A673 (cell line): ENCODE data around the gene CLDN3. TPM values are rescaled to one million over a fixed set of nuclear protein-coding genes. Genes with fewer than 3 reads are reported as not detected.

ENCODE experiments used
- BruUV-seq: library from RNA; stranded (reverse); fragments of 400-500 nt; replicated peaks from 2 replicates; lab custom pipeline; 2021; lab: Mats Ljungman, UMichigan
- CTCF ChIA-PET: fragments of 300-600 bp; sonication (Branson Sonifier 250); formaldehyde crosslinking; loops from one replicate; lab custom pipeline; 2022; ENCODE audit warnings: antibody characterized with exemption; lab: Charles Lee
- POLR2A ChIA-PET: fragments of 300-600 bp; sonication (Branson Sonifier 250); formaldehyde crosslinking; loops from one replicate; lab custom pipeline; 2022; ENCODE audit warnings: antibody characterized with exemption; ENCODE audit not compliant: low non-redundant PET; lab: Charles Lee
- DNase-seq: peaks from one replicate; pipeline ENCODE4 v3.0.0-alpha.2; 2015; ENCODE audit warnings: low spot score
- H3K27ac ChIP-seq: fragments of 200-600 bp; sonication (generic); 2 replicates; pipeline ENCODE4 v1.5.1; 2016; ENCODE audit warnings: mixed run types, low read depth, mild to moderate bottlenecking, mixed read lengths, antibody characterized with exemption, low read length; ENCODE audit not compliant: poor library complexity, severe bottlenecking
- H3K27me3 ChIP-seq: fragments of 200-600 bp; sonication (generic); replicated peaks from 2 replicates; pipeline ENCODE4 v1.6.1; 2017; ENCODE audit warnings: mixed run types, low read depth, mild to moderate bottlenecking, mixed read lengths, antibody characterized with exemption, low read length; ENCODE audit not compliant: insufficient read depth, poor library complexity
- H3K36me3 ChIP-seq: fragments of 200-600 bp; sonication (generic); 2 replicates; pipeline ENCODE4 v1.6.1; 2016; ENCODE audit warnings: mixed run types, mild to moderate bottlenecking, mixed read lengths, antibody characterized with exemption, low read length; ENCODE audit not compliant: insufficient read depth, poor library complexity, severe bottlenecking
- H3K4me1 ChIP-seq: fragments of 200-600 bp; sonication (generic); 2 replicates; pipeline ENCODE4 v1.6.1; 2017; ENCODE audit warnings: mixed run types, mild to moderate bottlenecking, mixed read lengths, antibody characterized with exemption, low read length; ENCODE audit not compliant: insufficient read depth, poor library complexity, severe bottlenecking
- H3K4me3 ChIP-seq: fragments of 200-600 bp; sonication (generic); 2 replicates; pipeline ENCODE4 v1.5.1; 2016; ENCODE audit warnings: low read depth, mixed run types, mild to moderate bottlenecking, mixed read lengths, low read length; ENCODE audit not compliant: poor library complexity, severe bottlenecking
- H3K9me3 ChIP-seq: fragments of 200-600 bp; sonication (generic); 2 replicates; pipeline ENCODE4 v1.6.1; 2016; ENCODE audit warnings: mixed run types, low read depth, mild to moderate bottlenecking, mixed read lengths, antibody characterized with exemption, low read length; ENCODE audit not compliant: poor library complexity, severe bottlenecking
- CTCF ChIP-seq: fragments of 300-800, 200-600 bp; sonication (generic); conservative IDR thresholded peaks from 2 replicates; pipeline ENCODE4 v1.5.1; 2017; ENCODE audit warnings: low read depth, mild to moderate bottlenecking, antibody characterized with exemption, low read length, moderate library complexity, mixed read lengths
- EZH2 ChIP-seq: fragments of 200-600 bp; sonication (generic); IDR thresholded peaks from 2 replicates; pipeline ENCODE4 v1.6.1; 2017; ENCODE audit warnings: borderline replicate concordance, low read depth, mild to moderate bottlenecking, mixed read lengths, antibody characterized with exemption, low read length; ENCODE audit not compliant: poor library complexity, severe bottlenecking
- intact Hi-C: fragments of 100-400 bp; cut with micrococcal nuclease; formaldehyde crosslinking; loops from one replicate; pipeline ENCODE4 v1.10.0; 2022; ENCODE audit not compliant: unreplicated experiment
- total RNA-seq: library from RNA; stranded (reverse); gene quantifications from 2 replicates; pipeline ENCODE4 v1.2.3, GENCODE V29; 2021

The CLDN3 gene
- total RNA-seq, 1 experiment from 2014 or later: not detected

GRCh38 chr7:73766556-73767229 is 3.4 kb downstream of the CLDN3 start:
- no peak for DNase-seq
- CTCF ChIA-PET: interaction anchor here (0.6 kb wide), 1 partner anchor 97 kb away, joined by 4 read pairs; no protein-coding TSS in a partner anchor
- Histone ChIP-seq H3K27me3 (peaks cover 25% of the 10 kb centered on the region), H3K4me3 (no peak overlapping the region), H3K36me3 (no peaks in the 10 kb centered on the region), H3K9me3 (no peaks in the 10 kb centered on the region), H3K4me1 (no peaks in the 10 kb centered on the region), H3K27ac (no peak overlapping the region)
- TF ChIP-seq CTCF: no peak
- TF ChIP-seq EZH2: no peak
- BruUV-seq: no TSS peak
- intact Hi-C loops: no loop called here
- POLR2A ChIA-PET: no interaction called here

- no TSS peak for BruUV-seq
- Histone ChIP-seq H3K4me1 (no peaks in the 10 kb centered on the region), H3K27me3 (no peaks in the 10 kb centered on the region), H3K9me3 (no peaks in the 10 kb centered on the region), H3K27ac (no peak overlapping the region), H3K4me3 (no peak overlapping the region), H3K36me3 (no peaks in the 10 kb centered on the region)
- POLR2A ChIA-PET: no interaction called here
- TF ChIP-seq EZH2 (no peak), CTCF (no peak)
- DNase-seq: no peak
- CTCF ChIA-PET: no interaction called here
- intact Hi-C loops: no loop called here
These were observed 7.4 kb downstream of the CLDN3 start for GRCh38 chr7:73762659-73762999.

- no peak for DNase-seq
- intact Hi-C loops: no loop called here
- TF ChIP-seq CTCF (no peak), EZH2 (no peak)
- Histone ChIP-seq H3K4me3 (no peak overlapping the region), H3K27me3 (no peaks in the 10 kb centered on the region), H3K9me3 (no peaks in the 10 kb centered on the region), H3K36me3 (no peaks in the 10 kb centered on the region), H3K4me1 (no peaks in the 10 kb centered on the region), H3K27ac (no peak overlapping the region)
- ChIA-PET CTCF (no interaction called here), POLR2A (no interaction called here)
- BruUV-seq: no TSS peak
These were observed 8.0 kb downstream of the CLDN3 start for GRCh38 chr7:73761854-73762658.
